ENCODE results near the gene ASXL2. TPM values are rescaled to one million over a fixed set of nuclear protein-coding genes. Genes with fewer than 3 reads are reported as not detected.

Gene ASXL2
- total RNA-seq, 4 donors from 2014 or later, result 13.3 to 26.7 (median 16.8) TPM

DNA sequence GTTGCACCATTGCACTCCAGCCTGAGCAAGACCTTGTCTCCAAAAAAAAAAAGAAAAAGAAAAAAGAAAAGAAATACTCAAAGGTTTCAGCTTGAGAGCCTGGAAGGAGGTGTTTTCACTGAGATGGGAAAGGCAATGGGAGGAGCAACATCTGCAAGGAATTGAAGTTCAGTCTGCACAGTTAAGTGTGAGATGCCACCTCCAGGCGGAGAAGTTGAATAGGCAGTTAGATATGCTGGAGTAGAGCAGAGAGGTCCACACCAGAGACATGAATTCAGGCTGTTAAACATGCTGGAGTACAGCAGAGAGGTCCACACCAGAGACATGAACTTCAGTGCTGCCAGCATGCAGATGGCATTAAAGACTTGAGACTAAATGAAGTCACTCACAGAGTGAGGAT lies 163.5 kb downstream of the ASXL2 start:
- Histone ChIP-seq H3K27me3 (peaks cover 3% of the 10 kb centered on the region), H3K27ac (no peak overlapping the region), H3K4me1 (peaks cover 0 to 4% (median 4%) of the 10 kb centered on the region in 3 donors), H3K36me3 (no peaks in the 10 kb centered on the region), H3K9me3 (no peaks in the 10 kb centered on the region), H3K4me3 (no peak overlapping the region)
- 70 to 85% methylated on average over 1 of the region's 1 CpG for WGBS, 2 donors (ENCODE audit: low coverage in 1 of 2)
- no peak for TF ChIP-seq POLR2A (IDR thresholded peaks at IDR 0.05)
- TF ChIP-seq, protein P1, sequence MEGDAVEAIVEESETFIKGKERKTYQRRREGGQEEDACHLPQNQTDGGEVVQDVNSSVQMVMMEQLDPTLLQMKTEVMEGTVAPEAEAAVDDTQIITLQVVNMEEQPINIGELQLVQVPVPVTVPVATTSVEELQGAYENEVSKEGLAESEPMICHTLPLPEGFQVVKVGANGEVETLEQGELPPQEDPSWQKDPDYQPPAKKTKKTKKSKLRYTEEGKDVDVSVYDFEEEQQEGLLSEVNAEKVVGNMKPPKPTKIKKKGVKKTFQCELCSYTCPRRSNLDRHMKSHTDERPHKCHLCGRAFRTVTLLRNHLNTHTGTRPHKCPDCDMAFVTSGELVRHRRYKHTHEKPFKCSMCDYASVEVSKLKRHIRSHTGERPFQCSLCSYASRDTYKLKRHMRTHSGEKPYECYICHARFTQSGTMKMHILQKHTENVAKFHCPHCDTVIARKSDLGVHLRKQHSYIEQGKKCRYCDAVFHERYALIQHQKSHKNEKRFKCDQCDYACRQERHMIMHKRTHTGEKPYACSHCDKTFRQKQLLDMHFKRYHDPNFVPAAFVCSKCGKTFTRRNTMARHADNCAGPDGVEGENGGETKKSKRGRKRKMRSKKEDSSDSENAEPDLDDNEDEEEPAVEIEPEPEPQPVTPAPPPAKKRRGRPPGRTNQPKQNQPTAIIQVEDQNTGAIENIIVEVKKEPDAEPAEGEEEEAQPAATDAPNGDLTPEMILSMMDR (IDR thresholded peaks at IDR 0.05), result no peak
- TF ChIP-seq POLR2AphosphoS5 (IDR thresholded peaks at IDR 0.05), result no peak
- no peak for TF ChIP-seq EP300 (IDR thresholded peaks at IDR 0.05)
- no peak for ATAC-seq

DNA sequence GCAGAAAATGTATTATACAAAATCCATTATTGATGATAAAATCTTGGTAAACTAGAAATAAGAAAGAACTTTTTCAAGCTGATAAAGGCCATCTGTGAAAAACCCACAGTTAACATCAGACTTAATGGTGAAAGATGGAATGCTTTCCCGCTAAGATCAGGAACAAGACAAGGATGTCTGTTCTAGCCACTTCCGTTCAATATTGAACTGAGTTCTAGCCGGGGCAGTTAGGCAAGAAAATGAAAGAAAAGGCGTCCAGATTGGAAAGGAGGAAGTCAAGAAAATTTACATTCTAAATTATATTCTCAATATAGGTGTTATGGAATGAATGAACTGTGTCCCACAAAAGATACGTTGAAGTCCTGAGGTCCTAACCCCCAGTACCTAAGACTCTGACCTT lies 165.8 kb downstream of the ASXL2 start:
- peaks cover 0 to 4% (median 4%) of the 10 kb centered on the region in 3 donors for H3K4me1 ChIP-seq
- no peak for ATAC-seq
- WGBS, 2 donors (ENCODE audit: low coverage in 1 of 2), result 65 to 71% methylated on average over 1 to 5 of the region's 5 CpGs
- H3K27me3 ChIP-seq, result peaks cover 10% of the 10 kb centered on the region
- H3K9me3 ChIP-seq, result no peaks in the 10 kb centered on the region
- no peaks in the 10 kb centered on the region for H3K36me3 ChIP-seq
- TF ChIP-seq, protein P1 (IDR thresholded peaks at IDR 0.05), result no peak
- no peak for TF ChIP-seq POLR2A (IDR thresholded peaks at IDR 0.05)
- no peak for TF ChIP-seq EP300 (IDR thresholded peaks at IDR 0.05)
- TF ChIP-seq POLR2AphosphoS5 (IDR thresholded peaks at IDR 0.05), result no peak
- no peak overlapping the region for H3K27ac ChIP-seq
- no peak overlapping the region for H3K4me3 ChIP-seq

GRCh38 chr2:25711675-25712354 lies 166.5 kb downstream of the ASXL2 start:
- Histone ChIP-seq H3K9me3 (no peaks in the 10 kb centered on the region), H3K36me3 (no peaks in the 10 kb centered on the region), H3K4me3 (peak overlapping the region in 1 of 2 donors; percentile 14), H3K4me1 (peaks cover 0 to 4% (median 4%) of the 10 kb centered on the region in 3 donors), H3K27ac (no peak overlapping the region), H3K27me3 (peaks cover 10% of the 10 kb centered on the region)
- TF ChIP-seq EP300 (IDR thresholded peaks at IDR 0.05) (no peak), POLR2AphosphoS5 (IDR thresholded peaks at IDR 0.05) (no peak), POLR2A (IDR thresholded peaks at IDR 0.05) (no peak)
- TF ChIP-seq, protein P1 (IDR thresholded peaks at IDR 0.05), result no peak
- WGBS, 2 donors (ENCODE audit: low coverage in 1 of 2), result 2 to 6% methylated on average over 9 to 12 of the region's 12 CpGs
- ATAC-seq, result no peak

GRCh38 chr2:25710750-25711149 lies 167.5 kb downstream of the ASXL2 start:
- ATAC-seq, result no peak
- Histone ChIP-seq H3K9me3 (no peaks in the 10 kb centered on the region), H3K27me3 (peaks cover 10% of the 10 kb centered on the region), H3K4me3 (no peak overlapping the region), H3K4me1 (peaks cover 0 to 4% (median 4%) of the 10 kb centered on the region in 3 donors), H3K27ac (no peak overlapping the region), H3K36me3 (no peaks in the 10 kb centered on the region)
- no peak for TF ChIP-seq EP300 (IDR thresholded peaks at IDR 0.05)
- no peak for TF ChIP-seq POLR2A (IDR thresholded peaks at IDR 0.05)
- TF ChIP-seq, protein P1 (IDR thresholded peaks at IDR 0.05), result no peak
- 80 to 84% methylated on average over 1 to 3 of the region's 3 CpGs for WGBS, 2 donors (ENCODE audit: low coverage in 1 of 2)

- Histone ChIP-seq H3K9me3 (no peaks in the 10 kb centered on the region), H3K36me3 (no peaks in the 10 kb centered on the region), H3K27me3 (peaks cover 10% of the 10 kb centered on the region), H3K4me1 (peaks cover 0 to 4% (median 4%) of the 10 kb centered on the region in 3 donors), H3K4me3 (no peak overlapping the region), H3K27ac (no peak overlapping the region)
- TF ChIP-seq, protein P1 (IDR thresholded peaks at IDR 0.05), result no peak
- TF ChIP-seq POLR2A (IDR thresholded peaks at IDR 0.05), result no peak
- no peak for TF ChIP-seq POLR2AphosphoS5 (IDR thresholded peaks at IDR 0.05)
- TF ChIP-seq EP300 (IDR thresholded peaks at IDR 0.05), result no peak
- ATAC-seq, result no peak
- WGBS, 2 donors (ENCODE audit: low coverage in 1 of 2), result 88 to 91% methylated on average over 2 of the region's 2 CpGs
These were observed 168.9 kb downstream of the ASXL2 start for GRCh38 chr2:25709349-25709748.

Data from gastroesophageal sphincter (tissue), 4 donors.